Activated CD4-positive, alpha-beta T cell treated with anti-CD3 and anti-CD28 coated beads, Interleukin-2, amount 50 U/mL, for 1 hour (primary cell): ENCODE measurements around the gene RNU1-1.
"Not testable (repeated sequence)": the region's sequence is repeated elsewhere in the genome, so short reads cannot be mapped to it uniquely, and the experiment has no call there.

Source experiments
- DNase-seq: peaks from one replicate; pipeline ENCODE4 v3.0.0-alpha.2; 2020

The RNU1-1 gene

DNA sequence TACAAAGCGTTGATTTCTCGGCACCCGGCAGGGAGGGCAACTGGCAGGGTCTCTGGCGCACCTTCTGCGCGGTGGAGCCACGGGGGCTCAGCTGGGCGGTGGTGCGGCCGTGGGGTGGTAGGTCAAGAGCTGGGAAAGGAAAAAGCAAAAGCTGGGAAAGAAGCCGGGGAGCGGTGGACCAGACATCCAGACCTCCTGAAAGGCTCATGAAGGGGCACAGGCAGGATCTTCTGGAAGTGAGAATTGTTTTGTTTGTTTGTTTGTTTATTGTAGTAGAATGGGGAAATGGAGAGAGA, 7.2 kb upstream of the RNU1-1 start:
- no peak for DNase-seq

DNA sequence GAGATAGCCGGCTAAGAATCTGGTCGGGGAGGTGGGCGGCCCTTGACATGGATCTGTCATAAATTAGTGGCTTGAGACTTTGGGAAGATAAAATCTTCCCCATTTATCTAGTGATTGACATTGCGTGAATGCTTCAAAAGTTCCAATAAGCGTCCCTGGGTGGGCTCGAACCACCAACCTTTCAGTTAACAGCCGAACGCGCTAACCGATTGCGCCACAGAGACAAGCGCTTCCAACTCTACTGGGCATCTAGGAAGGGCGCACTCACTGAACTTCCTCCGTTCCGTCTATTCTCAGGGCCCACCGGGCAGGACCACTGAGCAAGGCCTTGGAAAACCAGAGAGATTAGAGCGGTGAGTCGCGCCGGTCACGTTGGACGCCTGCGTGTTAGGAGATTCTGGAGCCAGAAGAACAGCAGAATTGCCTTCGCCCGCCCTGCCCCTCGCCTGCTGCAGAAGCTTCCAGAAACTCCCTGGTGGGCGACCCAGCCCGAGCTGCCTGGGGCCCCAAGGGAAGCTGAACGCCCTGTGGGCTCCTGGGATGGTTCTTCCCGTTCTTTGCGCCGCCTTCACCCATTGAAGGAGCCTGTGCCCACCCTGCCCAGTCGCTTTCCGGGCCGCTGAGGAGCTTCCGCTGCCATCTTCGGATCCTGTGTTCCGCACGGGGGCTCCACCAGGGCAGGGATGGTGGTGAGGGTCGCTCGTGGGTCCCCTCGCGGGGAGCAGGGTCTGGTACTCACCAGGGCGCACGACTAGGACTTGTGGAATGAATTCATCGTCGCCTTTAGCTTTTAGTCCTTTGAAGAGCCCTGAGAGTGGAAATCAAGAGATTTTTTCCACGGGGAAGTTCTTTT, 6.6 kb upstream of the RNU1-1 start:
- not testable (repeated sequence) for DNase-seq

DNA sequence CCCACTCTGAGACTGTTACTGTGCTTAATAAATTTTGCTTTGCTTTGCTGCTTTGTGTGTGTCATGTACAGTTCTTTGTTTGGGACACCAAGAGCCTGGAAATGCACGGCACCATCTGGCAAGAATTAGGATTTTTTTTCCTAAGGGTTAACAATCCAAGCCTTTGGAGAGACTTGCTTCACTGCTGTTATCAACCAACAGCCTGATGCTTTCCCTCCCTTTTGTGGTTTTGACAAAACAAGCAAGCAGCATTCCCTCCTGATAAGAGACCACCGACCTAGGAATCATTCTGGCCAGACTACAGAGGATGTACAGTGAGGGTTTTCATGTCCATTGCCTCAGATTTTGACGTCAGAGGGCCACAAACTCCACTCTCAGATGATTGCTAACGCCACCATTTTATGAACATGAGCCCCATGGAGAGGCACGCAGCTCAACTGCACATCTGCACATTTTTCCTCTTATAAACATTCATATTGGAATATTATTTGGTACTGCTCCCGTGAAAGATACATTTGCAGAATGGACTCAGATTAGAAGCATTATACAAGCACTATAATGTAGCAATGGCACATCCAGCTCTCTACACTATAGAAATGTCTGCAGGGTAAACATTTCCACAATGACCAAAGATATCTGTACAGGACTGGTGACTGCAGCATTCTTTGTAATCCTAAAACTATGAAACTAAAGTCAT, 5.3 kb upstream of the RNU1-1 start:
- DNase-seq: not testable (repeated sequence)

- not testable (repeated sequence) for DNase-seq
Measured at GRCh38 chr1:16518913-16519254, 4.8 kb upstream of the RNU1-1 start.

GRCh38 chr1:16516694-16517410, 2.8 kb upstream of the RNU1-1 start:
- not testable (repeated sequence) for DNase-seq

DNA sequence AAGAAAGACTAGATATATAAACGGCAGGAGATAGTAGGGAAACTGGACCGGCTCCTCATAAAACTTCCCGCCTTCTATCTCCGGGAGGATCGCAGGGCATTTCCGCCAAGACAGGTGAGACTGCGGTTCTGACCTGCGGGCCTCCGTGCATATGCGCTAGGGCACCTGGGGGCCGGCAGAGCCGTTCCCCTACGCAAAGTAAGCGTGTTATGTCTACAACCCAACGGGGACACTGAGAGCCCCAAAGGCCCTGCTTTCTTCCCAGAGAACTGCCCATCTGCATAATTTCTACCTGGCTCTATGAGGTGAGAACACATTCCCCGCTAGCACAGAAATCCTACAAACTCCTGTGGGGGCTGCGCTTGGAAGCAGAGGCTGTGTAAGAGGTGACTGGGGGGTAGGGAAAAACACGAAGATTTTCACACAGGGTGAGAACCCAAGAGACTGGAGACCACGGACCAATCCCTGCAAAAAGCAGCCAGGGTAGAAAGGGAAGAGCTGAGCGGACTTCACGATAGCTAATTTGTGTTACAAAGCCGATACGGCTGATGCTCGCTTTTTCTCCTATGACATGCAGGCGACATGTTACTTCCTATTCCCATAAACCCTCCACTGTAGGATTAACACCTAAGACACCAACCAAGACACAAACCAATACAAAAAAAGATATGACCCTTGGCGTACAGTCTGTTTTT, 526 bp downstream of the RNU1-1 start:
- DNase-seq: peak; percentile 30

DNA sequence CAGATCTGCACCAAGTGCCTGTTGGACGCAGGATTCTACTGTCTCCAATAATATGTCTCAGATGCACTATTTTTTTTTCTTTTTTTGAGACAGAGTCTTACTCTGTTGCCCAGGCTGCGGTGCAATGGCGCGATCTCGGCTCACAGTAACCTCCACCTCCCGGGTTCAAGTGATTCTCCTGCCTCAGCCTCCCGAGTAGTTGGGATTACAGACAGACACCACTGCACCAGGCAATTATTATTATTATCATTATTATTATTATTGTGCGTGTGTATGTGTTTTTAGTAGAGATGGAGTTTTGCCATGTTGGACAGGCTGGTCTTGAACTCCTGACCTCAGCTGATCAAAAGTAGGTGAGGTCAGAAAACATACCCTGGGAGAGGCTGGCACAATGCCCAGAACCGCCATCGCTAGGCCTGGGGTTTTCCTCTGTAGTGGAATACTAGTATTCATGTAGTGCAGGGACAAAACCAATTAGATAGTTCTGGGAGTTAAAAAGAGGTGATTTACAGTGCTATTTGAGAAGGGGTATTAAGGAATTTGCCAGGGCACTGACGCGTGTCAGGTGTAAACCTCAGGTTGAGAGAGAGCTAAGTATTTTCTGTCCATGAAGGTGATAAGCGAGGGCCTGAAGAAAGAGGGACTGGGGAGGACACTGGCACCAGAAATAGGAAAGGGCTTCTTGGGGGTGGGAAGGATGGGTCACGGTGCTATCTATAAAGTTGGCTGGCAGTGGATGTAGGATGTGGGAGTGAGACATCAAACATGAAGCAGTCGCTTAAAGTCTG, 1.3 kb downstream of the RNU1-1 start:
- DNase-seq: not testable (repeated sequence)

DNA sequence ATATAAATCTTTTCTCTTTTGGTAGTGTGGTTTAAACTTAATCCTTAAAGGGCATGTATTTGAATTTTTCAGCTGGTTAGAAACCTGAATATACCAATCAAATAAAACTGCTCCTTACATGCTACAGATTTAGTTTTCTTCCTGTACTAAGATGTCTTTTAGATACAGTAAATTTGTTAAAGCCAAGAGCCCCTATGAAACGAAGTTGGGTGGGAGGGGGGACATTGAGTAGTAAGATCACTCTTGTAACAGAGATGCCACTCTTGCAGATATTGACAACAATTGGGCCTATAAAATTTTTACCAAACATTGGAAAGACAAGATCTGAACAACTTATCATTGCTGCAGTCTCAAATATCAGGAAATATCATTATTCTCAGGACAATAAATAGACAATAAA, 2.2 kb downstream of the RNU1-1 start:
- DNase-seq: not testable (repeated sequence)

- peak; percentile 18 for DNase-seq
Measured at GRCh38 chr1:16508861-16509445, 5.1 kb downstream of the RNU1-1 start.

DNA sequence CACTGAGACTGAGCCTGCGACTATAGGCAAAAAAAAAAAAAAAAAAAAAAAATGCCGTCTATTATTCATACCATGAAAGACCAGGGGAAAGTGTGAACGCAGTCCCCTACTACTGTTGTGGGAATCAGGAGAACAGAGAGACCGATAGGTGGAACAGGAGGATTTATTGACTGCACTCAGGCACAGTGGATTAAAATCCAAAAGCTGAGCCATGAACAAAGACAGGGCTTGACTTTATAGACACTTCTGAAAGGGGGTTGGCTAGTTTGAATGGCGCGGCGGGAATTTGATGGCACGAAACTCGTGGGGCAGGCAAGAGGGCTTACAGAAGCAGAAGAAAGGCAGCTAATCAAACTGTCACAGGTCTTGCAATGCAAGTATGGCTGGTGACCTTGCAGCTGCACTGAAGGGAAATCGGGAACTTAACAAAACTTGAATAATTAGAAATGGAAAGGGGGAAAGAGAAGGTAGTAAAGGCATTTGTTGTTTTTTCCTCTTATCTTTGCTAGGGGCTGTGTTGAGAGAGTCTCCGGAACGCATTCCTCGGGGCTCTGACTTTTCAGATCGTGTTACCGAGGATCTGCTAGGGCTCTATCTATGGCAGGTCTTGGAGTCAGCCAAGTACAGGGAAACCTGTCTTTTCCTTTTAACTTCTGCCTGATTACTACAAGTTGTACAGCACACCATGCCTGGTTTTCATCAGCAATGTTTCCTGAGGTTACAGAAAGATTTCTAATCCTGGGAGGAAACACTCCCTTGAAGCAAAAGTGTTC, 7.5 kb downstream of the RNU1-1 start:
- not testable (repeated sequence) for DNase-seq

- DNase-seq: not testable (repeated sequence)
Measured at GRCh38 chr1:16505870-16506269, 8.2 kb downstream of the RNU1-1 start.

GRCh38 chr1:16503494-16503893, 10.6 kb downstream of the RNU1-1 start:
- no peak for DNase-seq

DNA sequence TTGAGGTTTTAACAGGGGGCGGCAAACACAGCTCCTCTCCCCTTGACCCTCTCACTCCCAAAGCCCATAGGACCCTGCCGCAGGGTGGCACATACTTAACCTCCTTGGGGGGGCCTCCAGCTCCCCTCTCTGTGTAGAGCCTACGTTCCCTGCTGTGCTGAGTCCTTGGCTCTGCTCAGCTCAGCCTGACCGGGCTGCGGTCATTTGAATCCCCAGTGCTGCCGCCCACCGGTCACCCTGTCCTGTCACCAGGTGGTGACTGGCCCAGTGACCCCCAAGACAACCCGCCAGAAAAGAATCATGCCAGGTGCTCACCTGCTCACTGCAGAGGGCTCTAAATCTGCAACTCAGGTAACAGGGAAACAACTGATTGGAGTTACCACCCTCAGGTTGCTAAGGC, 12.6 kb downstream of the RNU1-1 start:
- not testable (repeated sequence) for DNase-seq

- DNase-seq: not testable (repeated sequence)
Measured at GRCh38 chr1:16500975-16501374, 13.1 kb downstream of the RNU1-1 start.

DNA sequence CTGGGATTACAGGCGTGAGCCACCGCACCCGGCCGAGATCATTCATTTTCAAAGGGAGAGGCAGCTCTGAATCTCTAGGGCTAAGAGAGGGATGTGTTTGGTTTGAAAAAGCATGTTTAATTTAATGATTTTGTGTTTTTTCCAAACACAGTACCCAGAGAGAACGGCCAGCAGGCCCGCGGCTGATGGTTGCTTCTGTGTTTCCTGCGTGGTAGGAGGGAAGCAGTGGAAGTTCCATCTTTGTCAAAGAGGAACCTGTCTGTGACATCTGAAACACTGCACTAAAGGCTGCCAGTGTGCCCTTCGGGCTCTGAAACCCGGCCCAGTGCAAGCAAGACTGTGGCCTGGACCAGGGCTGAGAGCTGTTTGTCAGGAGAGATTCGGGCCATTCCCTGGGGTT, 13.6 kb downstream of the RNU1-1 start:
- DNase-seq: not testable (repeated sequence)

GRCh38 chr1:16498573-16499413, 15.3 kb downstream of the RNU1-1 start:
- peak; percentile 80 for DNase-seq

- not testable (repeated sequence) for DNase-seq
Measured at GRCh38 chr1:16498047-16498446, 16.0 kb downstream of the RNU1-1 start.

DNA sequence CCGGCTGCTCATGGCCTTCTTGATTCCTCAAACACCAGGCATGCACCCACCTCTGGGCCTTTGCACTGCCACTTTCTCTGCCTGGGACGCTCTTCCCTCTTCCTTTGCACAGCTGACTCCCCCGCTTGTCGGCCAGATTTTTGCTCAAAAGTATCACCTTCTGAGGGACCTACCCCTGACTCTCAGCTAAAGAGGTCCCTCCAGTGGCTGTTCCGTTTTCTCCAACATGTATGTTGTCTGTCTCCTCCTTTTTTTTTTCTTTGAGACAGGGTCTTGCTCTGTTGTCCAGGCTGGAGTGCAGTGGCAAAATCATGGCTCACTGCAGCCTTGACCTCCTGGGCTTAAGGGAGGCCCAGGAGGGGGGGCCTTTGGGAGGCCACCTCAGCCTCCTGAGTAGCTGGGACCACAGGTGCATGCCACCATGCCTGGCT, 16.6 kb downstream of the RNU1-1 start:
- not testable (repeated sequence) for DNase-seq

DNA sequence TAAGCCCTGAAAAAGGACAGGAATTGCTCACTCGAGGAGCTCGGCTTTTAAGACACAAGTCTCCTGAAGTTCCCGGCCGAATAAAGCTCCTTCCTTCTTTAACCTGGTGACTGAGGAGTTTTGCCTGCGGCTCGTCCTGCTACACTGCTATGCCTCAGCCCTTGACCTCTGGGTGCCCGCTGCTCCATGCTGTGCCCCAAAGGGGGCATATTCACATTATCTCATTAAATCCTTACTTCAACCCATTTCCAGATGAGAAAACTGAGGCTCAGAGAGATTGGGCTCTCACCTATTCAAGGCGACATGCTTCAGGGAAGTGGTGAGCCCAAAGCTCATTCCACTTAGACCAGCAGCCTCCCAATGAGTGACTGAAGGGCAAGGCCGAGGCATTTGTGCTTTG, 20.4 kb downstream of the RNU1-1 start:
- DNase-seq: not testable (repeated sequence)

- DNase-seq: not testable (repeated sequence)
Measured at GRCh38 chr1:16492937-16493336, 21.1 kb downstream of the RNU1-1 start.
